Fibroblast of lung (primary cell): Measurements from ENCODE around the gene UBE3C. TPM values are rescaled to one million over a fixed set of nuclear protein-coding genes. Genes with fewer than 3 reads are reported as not detected.

Experiments
- DNase-seq, 2 donors: peaks; one replicate each; pipeline versions ENCODE4 v3.0.0 to v3.0.0-alpha.2; 2010; ENCODE audit warnings: low read depth in 2 of 2
- H2AFZ ChIP-seq: 2 replicates; pipeline ENCODE4 v1.5.1; 2012; ENCODE audit warnings: low read length, control low read depth, inconsistent platforms
- H3K27ac ChIP-seq: 2 replicates; pipeline ENCODE4 v1.5.1; 2011; ENCODE audit warnings: low read length, control low read depth; ENCODE audit not compliant: insufficient read depth
- H3K27me3 ChIP-seq: 2 replicates; pipeline ENCODE4 v1.5.1; 2011; ENCODE audit warnings: mild to moderate bottlenecking, low read length; ENCODE audit not compliant: control insufficient read depth, insufficient read depth
- H3K36me3 ChIP-seq: 2 replicates; pipeline ENCODE4 v1.5.1; 2011; ENCODE audit warnings: low read length; ENCODE audit not compliant: control insufficient read depth, insufficient read depth
- H3K4me1 ChIP-seq: 2 replicates; pipeline ENCODE4 v1.5.1; 2011; ENCODE audit warnings: low read length; ENCODE audit not compliant: control insufficient read depth, insufficient read depth; ENCODE audit errors: extremely low read depth
- H3K4me2 ChIP-seq: 2 replicates; pipeline ENCODE4 v1.5.1; 2011; ENCODE audit warnings: low read length, control low read depth; ENCODE audit not compliant: insufficient read depth; ENCODE audit errors: extremely low read depth
- H3K4me3 ChIP-seq, 4 experiments: fragments of 200-600 bp in 1 of 4; sonication (generic) in 1 of 4; replicated peaks in 1 of 4; 2 replicates each; pipeline ENCODE4 v1.5.1; 2011 to 2016; ENCODE audit warnings: low read length in 4 of 4, low read depth in 3 of 4, mild to moderate bottlenecking in 3 of 4, control low read depth in 2 of 4, inconsistent platforms in 1 of 4, mixed read lengths in 1 of 4; ENCODE audit not compliant: insufficient read depth in 1 of 4; ENCODE audit errors: control extremely low read depth in 1 of 4
- H3K79me2 ChIP-seq: 2 replicates; pipeline ENCODE4 v1.5.1; 2012; ENCODE audit warnings: mild to moderate bottlenecking, low read length, inconsistent platforms; ENCODE audit not compliant: control insufficient read depth, insufficient read depth
- H3K9ac ChIP-seq: 2 replicates; pipeline ENCODE4 v1.5.1; 2011; ENCODE audit warnings: mild to moderate bottlenecking, low read length, control low read depth; ENCODE audit not compliant: insufficient read depth
- H3K9me3 ChIP-seq: 2 replicates; pipeline ENCODE4 v1.5.1; 2012; ENCODE audit warnings: low read depth, low read length; ENCODE audit not compliant: control insufficient read depth, insufficient read depth
- H4K20me1 ChIP-seq: 2 replicates; pipeline ENCODE4 v1.5.1; 2011; ENCODE audit warnings: low read length; ENCODE audit not compliant: control insufficient read depth, insufficient read depth; ENCODE audit errors: extremely low read depth
- EZH2 ChIP-seq: IDR thresholded peaks from 2 replicates; pipeline ENCODE4 v1.5.1; 2012; ENCODE audit warnings: low read length, control low read depth, mild to moderate bottlenecking; ENCODE audit errors: missing control alignments
- polyA plus RNA-seq, 2 donors: library from polyadenylated mRNA; depleted of rRNA in 1 of 2; stranded (reverse) in 1 of 2; unstranded in 1 of 2; fragments of >200 nt; gene quantifications; 2 replicates each; pipeline ENCODE4 v1.2.1, GENCODE V29; 2011 to 2012; ENCODE audit warnings: missing spikeins in 1 of 2
- total RNA-seq: library from RNA; depleted of rRNA; stranded (reverse); fragments of >200 nt; gene quantifications from 2 replicates; pipeline ENCODE4 v1.2.1, GENCODE V29; 2014
- TF ChIP-seq, protein P1 (sequence below), 2 donors: IDR thresholded peaks in 1 of 2; conservative IDR thresholded peaks in 1 of 2; 1 replicate in 1 of 2; 2 replicates in 1 of 2; pipeline ENCODE4 v1.5.1; 2011 to 2012; ENCODE audit warnings: low read length in 2 of 2, control low read depth in 1 of 2, inconsistent platforms in 1 of 2, low read depth in 1 of 2, mild to moderate bottlenecking in 1 of 2

Gene UBE3C
- total and polyA plus RNA-seq, 2 donors (not counting 1 experiment from before 2014, with no cell fraction given): 76.2 to 91.0 TPM

GRCh38 chr7:157208571-157209413 is 70.1 kb downstream of the UBE3C start:
- no peaks in the 10 kb centered on the region for H4K20me1 ChIP-seq
- H3K27ac ChIP-seq: no peak overlapping the region
- H3K9me3 ChIP-seq: no peaks in the 10 kb centered on the region
- H3K79me2 ChIP-seq: no peaks in the 10 kb centered on the region
- H2AFZ ChIP-seq: no peak overlapping the region
- TF ChIP-seq EZH2: no peak
- TF ChIP-seq, protein P1, sequence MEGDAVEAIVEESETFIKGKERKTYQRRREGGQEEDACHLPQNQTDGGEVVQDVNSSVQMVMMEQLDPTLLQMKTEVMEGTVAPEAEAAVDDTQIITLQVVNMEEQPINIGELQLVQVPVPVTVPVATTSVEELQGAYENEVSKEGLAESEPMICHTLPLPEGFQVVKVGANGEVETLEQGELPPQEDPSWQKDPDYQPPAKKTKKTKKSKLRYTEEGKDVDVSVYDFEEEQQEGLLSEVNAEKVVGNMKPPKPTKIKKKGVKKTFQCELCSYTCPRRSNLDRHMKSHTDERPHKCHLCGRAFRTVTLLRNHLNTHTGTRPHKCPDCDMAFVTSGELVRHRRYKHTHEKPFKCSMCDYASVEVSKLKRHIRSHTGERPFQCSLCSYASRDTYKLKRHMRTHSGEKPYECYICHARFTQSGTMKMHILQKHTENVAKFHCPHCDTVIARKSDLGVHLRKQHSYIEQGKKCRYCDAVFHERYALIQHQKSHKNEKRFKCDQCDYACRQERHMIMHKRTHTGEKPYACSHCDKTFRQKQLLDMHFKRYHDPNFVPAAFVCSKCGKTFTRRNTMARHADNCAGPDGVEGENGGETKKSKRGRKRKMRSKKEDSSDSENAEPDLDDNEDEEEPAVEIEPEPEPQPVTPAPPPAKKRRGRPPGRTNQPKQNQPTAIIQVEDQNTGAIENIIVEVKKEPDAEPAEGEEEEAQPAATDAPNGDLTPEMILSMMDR (conservative IDR thresholded peaks at IDR 0.05 in 1 of 2, IDR thresholded peaks at IDR 0.05 in 1 of 2; ENCODE audit: low read depth in 1 of 2, low read length in 2 of 2): no peak
- no peaks in the 10 kb centered on the region for H3K27me3 ChIP-seq
- H3K9ac ChIP-seq: no peak overlapping the region
- H3K36me3 ChIP-seq: peaks cover 5% of the 10 kb centered on the region
- no peaks in the 10 kb centered on the region for H3K4me1 ChIP-seq
- H3K4me2 ChIP-seq: no peak overlapping the region
- no peak overlapping the region for H3K4me3 ChIP-seq
- peak in 1 of 2 donors; percentile 11 for DNase-seq

GRCh38 chr7:157210682-157211081 is 72.0 kb downstream of the UBE3C start:
- H3K27me3 ChIP-seq: no peaks in the 10 kb centered on the region
- no peak overlapping the region for H3K4me2 ChIP-seq
- H3K4me1 ChIP-seq: no peaks in the 10 kb centered on the region
- no peak overlapping the region for H3K27ac ChIP-seq
- H3K9me3 ChIP-seq: no peaks in the 10 kb centered on the region
- H4K20me1 ChIP-seq: no peaks in the 10 kb centered on the region
- no peak overlapping the region for H2AFZ ChIP-seq
- no peaks in the 10 kb centered on the region for H3K79me2 ChIP-seq
- TF ChIP-seq EZH2: no peak
- TF ChIP-seq, protein P1 (conservative IDR thresholded peaks at IDR 0.05 in 1 of 2, IDR thresholded peaks at IDR 0.05 in 1 of 2; ENCODE audit: low read depth in 1 of 2, low read length in 2 of 2): no peak
- H3K4me3 ChIP-seq: no peak overlapping the region
- DNase-seq: no peak
- no peak overlapping the region for H3K9ac ChIP-seq
- H3K36me3 ChIP-seq: peaks cover 5% of the 10 kb centered on the region

GRCh38 chr7:157211690-157212089 is 73.0 kb downstream of the UBE3C start:
- peak; percentile 91 to 95 for DNase-seq
- H3K4me2 ChIP-seq: no peak overlapping the region
- H3K27me3 ChIP-seq: no peaks in the 10 kb centered on the region
- no peak overlapping the region for H2AFZ ChIP-seq
- H4K20me1 ChIP-seq: no peaks in the 10 kb centered on the region
- H3K4me3 ChIP-seq: no peak overlapping the region
- no peaks in the 10 kb centered on the region for H3K4me1 ChIP-seq
- peak overlapping the region; percentile 1 for H3K27ac ChIP-seq
- TF ChIP-seq, protein P1 (conservative IDR thresholded peaks at IDR 0.05 in 1 of 2, IDR thresholded peaks at IDR 0.05 in 1 of 2; ENCODE audit: low read depth in 1 of 2, low read length in 2 of 2): no peak
- no peak for TF ChIP-seq EZH2
- no peak overlapping the region for H3K9ac ChIP-seq
- peaks cover 4% of the 10 kb centered on the region for H3K36me3 ChIP-seq
- no peaks in the 10 kb centered on the region for H3K79me2 ChIP-seq
- H3K9me3 ChIP-seq: no peaks in the 10 kb centered on the region
